C4-2B (cell line): ENCODE data around the gene KRT84.

Source experiments
- CTCF ChIP-seq: fragments of 450-650 bp; conservative IDR thresholded peaks from 2 replicates; pipeline ENCODE4 v1.5.1; 2017; ENCODE audit warnings: mild to moderate bottlenecking
- ZFX ChIP-seq: fragments of 450-650 bp; IDR thresholded peaks from 2 replicates; pipeline ENCODE4 v1.6.1; 2017

- TF ChIP-seq CTCF (no peak), ZFX (no peak)
These were observed 12.7 kb upstream of the KRT84 start for GRCh38 chr12:52398176-52398575.
